Neural progenitor cell (in vitro differentiated cells): Measurements from ENCODE around the gene LRP1B. TPM values are rescaled to one million over a fixed set of nuclear protein-coding genes. Genes with fewer than 3 reads are reported as not detected.

Experiments
- DNase-seq: peaks from one replicate; pipeline ENCODE4 v3.0.0-alpha.2; 2016; ENCODE audit warnings: low spot score
- H2AFZ ChIP-seq: fragments of 200-600 bp; sonication (generic); replicated peaks from 2 replicates; pipeline ENCODE4 v1.6.1; 2016; ENCODE audit warnings: antibody characterized with exemption
- H3F3A ChIP-seq: fragments of 200-600 bp; sonication (generic); 2 replicates; pipeline ENCODE4 v1.6.1; 2016; ENCODE audit warnings: antibody characterized with exemption, low read depth
- H3K27ac ChIP-seq: fragments of 200-600 bp; sonication (generic); 2 replicates; pipeline ENCODE4 v1.5.1; 2016; ENCODE audit warnings: mild to moderate bottlenecking
- H3K27me3 ChIP-seq: fragments of 200-600 bp; sonication (generic); 2 replicates; pipeline ENCODE4 v1.6.1; 2016; ENCODE audit warnings: mild to moderate bottlenecking, moderate library complexity
- H3K36me3 ChIP-seq: fragments of 200-600 bp; sonication (generic); 2 replicates; pipeline ENCODE4 v1.5.1; 2016
- H3K4me1 ChIP-seq: fragments of 200-600 bp; sonication (generic); 2 replicates; pipeline ENCODE4 v1.6.1; 2016; ENCODE audit warnings: mixed run types
- H3K4me2 ChIP-seq: fragments of 200-600 bp; sonication (generic); 2 replicates; pipeline ENCODE4 v1.6.1; 2016
- H3K4me3 ChIP-seq: fragments of 200-600 bp; sonication (generic); 2 replicates; pipeline ENCODE4 v1.5.1; 2016
- H3K79me2 ChIP-seq: fragments of 200-600 bp; sonication (generic); 2 replicates; pipeline ENCODE4 v1.6.1; 2016; ENCODE audit warnings: low read depth
- H3K9ac ChIP-seq: fragments of 200-600 bp; sonication (generic); 2 replicates; pipeline ENCODE4 v1.6.1; 2016
- H3K9me3 ChIP-seq: fragments of 200-600 bp; sonication (generic); 2 replicates; pipeline ENCODE4 v1.5.1; 2016; ENCODE audit warnings: low read depth
- H4K20me1 ChIP-seq: fragments of 200-600 bp; sonication (generic); 2 replicates; pipeline ENCODE4 v1.6.1; 2016; ENCODE audit warnings: low read depth
- H3K27ac Mint-ChIP-seq: 3 replicates; pipeline ENCODE4 v1.8.0; 2021; ENCODE audit warnings: mixed read lengths
- H3K27me3 Mint-ChIP-seq: 2 replicates; pipeline ENCODE4 v1.8.0; 2022; ENCODE audit warnings: low read depth, mild to moderate bottlenecking, inconsistent platforms, moderate library complexity, mixed read lengths; ENCODE audit not compliant: insufficient read depth
- H3K36me3 Mint-ChIP-seq: 3 replicates; pipeline ENCODE4 v1.8.0; 2021; ENCODE audit warnings: mixed read lengths
- H3K4me1 Mint-ChIP-seq: 3 replicates; pipeline ENCODE4 v1.8.0; 2021; ENCODE audit warnings: mixed read lengths
- H3K4me3 Mint-ChIP-seq: 3 replicates; pipeline ENCODE4 v1.8.0; 2021; ENCODE audit warnings: mild to moderate bottlenecking, moderate library complexity, mixed read lengths
- H3K9me3 Mint-ChIP-seq: 3 replicates; pipeline ENCODE4 v1.8.0; 2020; ENCODE audit warnings: mixed read lengths
- CTCF ChIP-seq: fragments of 200-600 bp; sonication (generic); IDR thresholded peaks from 2 replicates; pipeline ENCODE4 v1.5.1; 2017; ENCODE audit warnings: antibody characterized with exemption, mild to moderate bottlenecking
- EZH2 ChIP-seq: fragments of 200-600 bp; sonication (generic); IDR thresholded peaks from 2 replicates; pipeline ENCODE4 v1.6.1; 2017; ENCODE audit warnings: antibody characterized with exemption, mild to moderate bottlenecking, moderate library complexity
- EZH2phosphoT487 ChIP-seq: fragments of 200-600 bp; sonication (generic); IDR thresholded peaks from 2 replicates; pipeline ENCODE4 v1.6.1; 2017; ENCODE audit warnings: antibody characterized with exemption
- total RNA-seq: library from RNA; depleted of rRNA; stranded (reverse); fragments of >200 nt; gene quantifications from 2 replicates; pipeline ENCODE4 v1.2.3, GENCODE V29; 2015; ENCODE audit warnings: low replicate concordance

Gene LRP1B
- total RNA-seq, 1 donor from 2014 or later: not detected

- no peak for DNase-seq
- TF ChIP-seq CTCF (no peak), EZH2 (no peak), EZH2phosphoT487 (no peak)
- Histone ChIP-seq H3K36me3 (no peaks in the 10 kb centered on the region), H3K27ac (no peak overlapping the region), H3K9ac (no peak overlapping the region), H4K20me1 (no peaks in the 10 kb centered on the region), H3K9me3 (no peaks in the 10 kb centered on the region), H3K79me2 (no peaks in the 10 kb centered on the region), H2AFZ (no peak overlapping the region), H3F3A (no peaks in the 10 kb centered on the region), H3K4me3 (no peak overlapping the region), H3K4me2 (no peak overlapping the region), H3K4me1 (no peaks in the 10 kb centered on the region), H3K27me3 (no peaks in the 10 kb centered on the region)
- H3K27ac Mint-ChIP-seq: no peak overlapping the region
- H3K4me1 Mint-ChIP-seq: no peaks in the 10 kb centered on the region
- peaks cover 8% of the 10 kb centered on the region for H3K9me3 Mint-ChIP-seq
- no peak overlapping the region for H3K4me3 Mint-ChIP-seq
- H3K36me3 Mint-ChIP-seq: no peaks in the 10 kb centered on the region
- peaks cover 2% of the 10 kb centered on the region for H3K27me3 Mint-ChIP-seq
Observed at GRCh38 chr2:141438536-141438935, 692.3 kb downstream of the LRP1B start.

GRCh38 chr2:141437521-141437920 is 693.3 kb downstream of the LRP1B start:
- H2AFZ ChIP-seq: no peak overlapping the region

GRCh38 chr2:141423124-141423523 is 707.7 kb downstream of the LRP1B start:
- Histone ChIP-seq H3K9ac (no peak overlapping the region), H3K9me3 (no peaks in the 10 kb centered on the region), H3K4me3 (no peak overlapping the region), H3K27ac (no peak overlapping the region), H3K27me3 (no peaks in the 10 kb centered on the region), H2AFZ (no peak overlapping the region), H3K4me1 (no peaks in the 10 kb centered on the region), H3K36me3 (no peaks in the 10 kb centered on the region), H4K20me1 (no peaks in the 10 kb centered on the region), H3K79me2 (no peaks in the 10 kb centered on the region), H3F3A (no peaks in the 10 kb centered on the region), H3K4me2 (no peak overlapping the region)
- H3K27me3 Mint-ChIP-seq: no peaks in the 10 kb centered on the region
- TF ChIP-seq CTCF: no peak
- TF ChIP-seq EZH2phosphoT487: no peak
- TF ChIP-seq EZH2: no peak
- H3K4me1 Mint-ChIP-seq: peaks cover 4% of the 10 kb centered on the region
- H3K27ac Mint-ChIP-seq: no peak overlapping the region
- no peak for DNase-seq
- H3K4me3 Mint-ChIP-seq: no peak overlapping the region
- no peaks in the 10 kb centered on the region for H3K9me3 Mint-ChIP-seq
- no peaks in the 10 kb centered on the region for H3K36me3 Mint-ChIP-seq

More at GRCh38 chr2:141437521-141437920, 693.3 kb downstream of the LRP1B start:
- no peak overlapping the region for H3K27ac ChIP-seq
- no peak for TF ChIP-seq CTCF
- no peak for TF ChIP-seq EZH2
- TF ChIP-seq EZH2phosphoT487: no peak
- no peaks in the 10 kb centered on the region for H3K9me3 ChIP-seq
- H3K9ac ChIP-seq: no peak overlapping the region
- Mint-ChIP-seq H3K27ac (no peak overlapping the region), H3K36me3 (no peaks in the 10 kb centered on the region), H3K4me3 (no peak overlapping the region), H3K9me3 (peaks cover 8% of the 10 kb centered on the region), H3K27me3 (no peaks in the 10 kb centered on the region), H3K4me1 (no peaks in the 10 kb centered on the region)
- H4K20me1 ChIP-seq: no peaks in the 10 kb centered on the region
- no peaks in the 10 kb centered on the region for H3K27me3 ChIP-seq
- H3K36me3 ChIP-seq: no peaks in the 10 kb centered on the region
- H3K4me3 ChIP-seq: no peak overlapping the region
- DNase-seq: no peak
- no peaks in the 10 kb centered on the region for H3F3A ChIP-seq
- no peaks in the 10 kb centered on the region for H3K4me1 ChIP-seq
- H3K4me2 ChIP-seq: no peak overlapping the region
- H3K79me2 ChIP-seq: no peaks in the 10 kb centered on the region
